DND-41 (cell line): Measurements from ENCODE around the gene ZNF212.

Experiments
- EZH2 ChIP-seq: IDR thresholded peaks from 3 replicates; pipeline ENCODE4 v1.6.1; 2012; ENCODE audit warnings: borderline replicate concordance, low read depth, mild to moderate bottlenecking, moderate library complexity, low read length, inconsistent platforms; ENCODE audit not compliant: severe bottlenecking
- TF ChIP-seq, protein P1 (sequence below): IDR thresholded peaks from 2 replicates; pipeline ENCODE4 v1.5.1; 2012; ENCODE audit warnings: borderline replicate concordance, low read length, moderate library complexity, mild to moderate bottlenecking; ENCODE audit not compliant: poor library complexity, severe bottlenecking; ENCODE audit errors: extremely low read depth

DNA sequence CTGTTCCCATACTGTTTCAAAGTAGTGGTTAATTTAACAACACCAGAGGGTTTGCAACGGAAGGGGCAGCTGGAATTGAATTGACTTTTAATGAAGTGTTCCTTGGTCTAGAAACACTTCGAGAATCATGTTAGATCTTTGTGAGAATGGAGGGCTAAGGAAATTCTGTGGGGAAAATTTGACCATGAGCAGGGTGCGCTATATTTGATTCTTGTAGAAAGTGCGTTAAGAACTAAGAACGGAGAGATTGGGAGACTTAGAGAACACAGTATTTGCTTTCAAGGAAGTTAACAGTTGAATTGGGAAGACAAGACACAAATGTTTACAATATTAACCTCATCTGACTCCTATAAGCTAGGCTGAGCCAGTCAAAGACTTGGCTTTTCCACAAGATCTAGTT is 1.2 kb downstream of the ZNF212 start:
- TF ChIP-seq, protein P1, sequence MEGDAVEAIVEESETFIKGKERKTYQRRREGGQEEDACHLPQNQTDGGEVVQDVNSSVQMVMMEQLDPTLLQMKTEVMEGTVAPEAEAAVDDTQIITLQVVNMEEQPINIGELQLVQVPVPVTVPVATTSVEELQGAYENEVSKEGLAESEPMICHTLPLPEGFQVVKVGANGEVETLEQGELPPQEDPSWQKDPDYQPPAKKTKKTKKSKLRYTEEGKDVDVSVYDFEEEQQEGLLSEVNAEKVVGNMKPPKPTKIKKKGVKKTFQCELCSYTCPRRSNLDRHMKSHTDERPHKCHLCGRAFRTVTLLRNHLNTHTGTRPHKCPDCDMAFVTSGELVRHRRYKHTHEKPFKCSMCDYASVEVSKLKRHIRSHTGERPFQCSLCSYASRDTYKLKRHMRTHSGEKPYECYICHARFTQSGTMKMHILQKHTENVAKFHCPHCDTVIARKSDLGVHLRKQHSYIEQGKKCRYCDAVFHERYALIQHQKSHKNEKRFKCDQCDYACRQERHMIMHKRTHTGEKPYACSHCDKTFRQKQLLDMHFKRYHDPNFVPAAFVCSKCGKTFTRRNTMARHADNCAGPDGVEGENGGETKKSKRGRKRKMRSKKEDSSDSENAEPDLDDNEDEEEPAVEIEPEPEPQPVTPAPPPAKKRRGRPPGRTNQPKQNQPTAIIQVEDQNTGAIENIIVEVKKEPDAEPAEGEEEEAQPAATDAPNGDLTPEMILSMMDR = no peak
- TF ChIP-seq EZH2 = no peak
